Esophagus muscularis mucosa (tissue), 4 donors: ENCODE data around the gene S100A3. TPM values are rescaled to one million over a fixed set of nuclear protein-coding genes. Genes with fewer than 3 reads are reported as not detected.

ENCODE experiments used
- DNase-seq: peaks from one replicate; pipeline ENCODE4 v3.0.0-alpha.2; 2017; ENCODE audit errors: extremely low spot score
- H3K27ac ChIP-seq, 4 donors: fragments of 200-600 bp; sonication (generic); replicated peaks in 1 of 4; 1 replicate in 3 of 4; 2 replicates in 1 of 4; pipeline ENCODE4 v1.5.1; 2016 to 2019; ENCODE audit warnings: mild to moderate bottlenecking in 1 of 4
- H3K27me3 ChIP-seq, 4 donors: fragments of 200-600 bp; sonication (generic); one replicate each; pipeline versions ENCODE4 v1.5.1 to v1.6.0; 2016 to 2019
- H3K36me3 ChIP-seq, 4 donors: fragments of 200-600 bp; sonication (generic); one replicate each; pipeline ENCODE4 v1.5.1; 2016 to 2019
- H3K4me1 ChIP-seq, 4 donors: fragments of 200-600 bp; sonication (generic); one replicate each; pipeline ENCODE4 v1.5.1; 2016 to 2019
- H3K4me3 ChIP-seq, 4 donors: fragments of 200-600 bp; sonication (generic); 1 replicate in 2 of 4; 2 replicates in 2 of 4; pipeline ENCODE4 v1.5.1; 2016 to 2019; ENCODE audit warnings: mild to moderate bottlenecking in 4 of 4, moderate library complexity in 1 of 4
- H3K9me3 ChIP-seq, 4 donors: fragments of 200-600 bp; sonication (generic); 1 replicate in 3 of 4; 2 replicates in 1 of 4; pipeline ENCODE4 v1.5.1; 2016 to 2019
- CTCF ChIP-seq, 3 experiments: fragments of 200-600 bp in 2 of 3; fragments of 450-650 bp in 1 of 3; sonication (generic) in 2 of 3; IDR thresholded peaks; one replicate each; pipeline ENCODE4 v1.5.1; 2017 to 2019; ENCODE audit warnings: antibody characterized with exemption in 3 of 3, mild to moderate bottlenecking in 2 of 3, moderate library complexity in 1 of 3
- EP300 ChIP-seq: sonication (generic); formaldehyde crosslinking; IDR thresholded peaks from one replicate; pipeline ENCODE4 v1.6.1; 2017; ENCODE audit warnings: antibody characterized with exemption
- POLR2A ChIP-seq: fragments of 450-650 bp; IDR thresholded peaks from one replicate; pipeline ENCODE4 v1.6.1; 2017; ENCODE audit warnings: antibody characterized with exemption, moderate library complexity, mild to moderate bottlenecking, low read depth
- POLR2AphosphoS5 ChIP-seq, 2 donors: sonication (generic); formaldehyde crosslinking; IDR thresholded peaks; one replicate each; pipeline ENCODE4 v1.6.1; 2017; ENCODE audit warnings: antibody characterized with exemption in 2 of 2
- WGBS: methylation state at CpG from one replicate; pipeline ENCODE4 v1.1.5; 2018; 5-methylcytosine and 5-hydroxymethylcytosine counted together
- intact Hi-C: fragments of 100-400 bp; cut with DNase I; formaldehyde crosslinking; loops from one replicate; pipeline ENCODE4 v1.15.1; 2023
- total RNA-seq, 4 donors: library from RNA; depleted of rRNA; stranded (reverse); fragments of >200 nt; gene quantifications; one replicate each; pipeline versions ENCODE4 v1.1.0 to v1.2.1, GENCODE V29; 2016

Gene S100A3
- total RNA-seq, 4 donors from 2014 or later = 2.1 to 4.2 (median 2.7) TPM; not detected in 1

DNA sequence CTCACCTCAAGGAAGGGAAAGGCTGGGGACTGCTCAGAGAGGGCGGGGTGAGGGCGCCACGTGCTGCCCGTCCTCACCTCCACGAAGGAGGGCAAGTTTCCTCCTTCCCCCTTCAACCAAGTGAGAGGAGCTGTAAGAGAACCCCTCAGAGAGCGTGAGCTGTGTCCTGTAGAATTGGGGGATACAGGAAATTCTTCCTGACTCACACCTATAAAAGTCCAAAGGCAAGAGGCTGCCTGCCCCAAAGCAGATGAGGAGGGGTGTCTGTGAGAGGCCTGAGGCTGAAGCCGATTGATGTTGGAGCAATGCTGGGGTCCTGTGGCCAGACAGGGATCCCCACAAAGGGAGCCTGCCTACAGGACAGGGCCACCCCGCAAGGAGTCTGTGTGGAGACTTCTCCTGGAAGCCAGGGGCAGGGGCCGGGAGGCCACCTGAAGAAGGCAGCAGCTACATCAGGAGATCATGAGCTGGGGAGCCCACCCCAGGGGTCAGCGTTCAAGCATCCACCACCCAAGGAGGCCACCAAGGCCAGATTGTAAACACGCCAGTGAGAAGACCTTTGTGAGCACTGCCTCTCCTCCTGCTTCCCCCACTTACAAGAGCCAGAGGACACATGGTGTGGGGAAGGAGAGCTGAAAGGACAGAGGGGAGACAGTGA, 41.0 kb downstream of the S100A3 start:
- Histone ChIP-seq H3K27ac (peak overlapping the region; percentile 78 to 84 (median 80)), H3K36me3 (no peaks in the 10 kb centered on the region)
- intact Hi-C loops = no loop called here

GRCh38 chr1:153506831-153507413, 42.1 kb downstream of the S100A3 start:
- no peaks in the 10 kb centered on the region for H3K36me3 ChIP-seq
- no peak overlapping the region for H3K4me3 ChIP-seq
- peak overlapping the region; percentile 78 to 84 (median 80) for H3K27ac ChIP-seq
- DNase-seq = peak; percentile 97
- H3K4me1 ChIP-seq = peaks cover 19 to 41% (median 37%) of the 10 kb centered on the region in 4 donors
- no peaks in the 10 kb centered on the region for H3K9me3 ChIP-seq
- intact Hi-C loops = no loop called here
- TF ChIP-seq POLR2A (no peak), POLR2AphosphoS5 (IDR thresholded peaks at IDR 0.05) (peak; percentile 93), CTCF (IDR thresholded peaks at IDR 0.05) (peak in 1 of 3 experiments; percentile 6)
- WGBS = 36% methylated on average over 6 of the region's 7 CpGs
- no peaks in the 10 kb centered on the region for H3K27me3 ChIP-seq

More for the DNA sequence above, 41.0 kb downstream of the S100A3 start:
- TF ChIP-seq POLR2AphosphoS5 (IDR thresholded peaks at IDR 0.05) = no peak
- TF ChIP-seq POLR2A = no peak
- TF ChIP-seq EP300 = no peak
- TF ChIP-seq CTCF (IDR thresholded peaks at IDR 0.05) = no peak
- Histone ChIP-seq H3K9me3 (no peaks in the 10 kb centered on the region), H3K4me3 (no peak overlapping the region), H3K27me3 (no peaks in the 10 kb centered on the region), H3K4me1 (peaks cover 19 to 41% (median 37%) of the 10 kb centered on the region in 4 donors)
- WGBS = 86% methylated on average over 9 of the region's 11 CpGs
- DNase-seq = no peak

DNA sequence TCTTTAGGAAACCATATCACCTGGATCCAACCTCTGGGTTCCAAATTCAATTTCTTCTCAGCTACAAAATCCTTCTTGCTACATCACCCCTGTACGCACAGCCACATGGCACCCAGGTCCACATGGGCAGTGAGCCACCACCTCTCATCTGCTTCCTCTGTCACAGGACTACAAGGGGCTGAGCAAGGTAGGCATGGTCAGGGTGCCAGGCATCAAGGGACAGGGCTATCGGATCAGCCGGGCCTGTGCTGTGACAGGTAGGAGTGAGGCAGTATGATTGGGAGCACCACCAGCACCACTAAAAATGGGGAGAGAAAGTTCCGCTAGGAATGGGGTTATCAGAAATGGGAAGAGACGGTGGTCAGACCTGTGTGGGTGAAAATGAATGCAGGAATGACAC, 42.7 kb downstream of the S100A3 start:
- DNase-seq = no peak
- Histone ChIP-seq H3K9me3 (no peaks in the 10 kb centered on the region), H3K27ac (peak overlapping the region; percentile 78 to 84 (median 80)), H3K4me1 (peaks cover 19 to 41% (median 37%) of the 10 kb centered on the region in 4 donors), H3K36me3 (no peaks in the 10 kb centered on the region), H3K4me3 (no peak overlapping the region), H3K27me3 (no peaks in the 10 kb centered on the region)
- intact Hi-C loops = no loop called here
- TF ChIP-seq POLR2AphosphoS5 (IDR thresholded peaks at IDR 0.05) (no peak), POLR2A (no peak), EP300 (no peak), CTCF (IDR thresholded peaks at IDR 0.05) (no peak)
- WGBS = 77% methylated on average over 5 of the region's 5 CpGs

DNA sequence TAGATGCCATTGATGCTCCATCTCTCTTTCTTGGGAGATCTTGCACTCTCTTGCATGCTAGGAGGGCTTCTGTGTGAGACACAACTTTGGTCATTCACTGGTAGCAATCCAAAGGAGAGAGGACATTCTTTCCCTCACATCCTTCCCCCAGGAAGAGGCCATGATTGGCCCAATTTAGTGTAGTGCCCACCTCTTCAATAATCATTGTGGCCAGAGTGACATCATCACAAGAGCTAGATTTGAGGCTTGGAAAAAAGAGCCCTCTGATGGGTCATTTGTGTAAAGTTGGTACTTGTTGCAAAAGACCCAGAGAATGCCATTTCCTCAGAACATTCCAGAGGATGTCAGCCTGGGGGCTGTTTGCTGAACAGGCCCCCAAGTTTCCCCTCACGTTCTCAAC, 43.5 kb downstream of the S100A3 start:
- Histone ChIP-seq H3K27me3 (no peaks in the 10 kb centered on the region), H3K27ac (peak overlapping the region; percentile 78 to 84 (median 80)), H3K4me3 (no peak overlapping the region), H3K4me1 (peaks cover 19 to 34% (median 31%) of the 10 kb centered on the region in 4 donors), H3K9me3 (no peaks in the 10 kb centered on the region), H3K36me3 (no peaks in the 10 kb centered on the region)
- TF ChIP-seq CTCF (IDR thresholded peaks at IDR 0.05) (no peak), POLR2AphosphoS5 (IDR thresholded peaks at IDR 0.05) (no peak), POLR2A (no peak), EP300 (no peak)
- intact Hi-C loops = no loop called here
- 71% methylated on average over 1 of the region's 1 CpG for WGBS
- no peak for DNase-seq
